Bronchial epithelial cell (primary cell): Measurements from ENCODE around the gene PIP5K1C. TPM values are rescaled to one million over a fixed set of nuclear protein-coding genes. Genes with fewer than 3 reads are reported as not detected.

Source experiments
- DNase-seq: peaks from one replicate; pipeline ENCODE4 v3.0.0-alpha.2; 2010; ENCODE audit warnings: low read depth
- FAIRE-seq: peaks from 2 replicates; lab custom pipeline; 2011; peaks lifted over from hg19 to GRCh38; lab: Jason Lieb, UNC
- H3K27me3 ChIP-seq: 2 replicates; pipeline ENCODE4 v1.5.1; 2011; ENCODE audit warnings: low read length; ENCODE audit not compliant: control insufficient read depth, insufficient read depth
- H3K36me3 ChIP-seq: 2 replicates; pipeline ENCODE4 v1.5.1; 2011; ENCODE audit warnings: low read length; ENCODE audit not compliant: control insufficient read depth, insufficient read depth
- H3K4me3 ChIP-seq: 2 replicates; pipeline ENCODE4 v1.5.1; 2011; ENCODE audit warnings: mild to moderate bottlenecking, low read depth, low read length, control low read depth
- CTCF ChIP-seq: IDR thresholded peaks from 2 replicates; pipeline ENCODE4 v1.5.1; 2011; ENCODE audit warnings: mild to moderate bottlenecking, moderate library complexity, low read length, control low read depth, inconsistent platforms; ENCODE audit not compliant: insufficient read depth, severe bottlenecking
- total RNA-seq: library from RNA; depleted of rRNA; stranded (reverse); fragments of >200 nt; gene quantifications from 2 replicates; pipeline ENCODE4 v1.2.1, GENCODE V29; 2014

The PIP5K1C gene
- total RNA-seq, 1 donor from 2014 or later, result 6.3 TPM

- TF ChIP-seq CTCF, result no peak
- FAIRE-seq (no peak), DNase-seq (no peak)
- Histone ChIP-seq H3K36me3 (no peaks in the 10 kb centered on the region), H3K27me3 (no peaks in the 10 kb centered on the region), H3K4me3 (no peak overlapping the region)
Observed at GRCh38 chr19:3740431-3740830, 40.2 kb upstream of the PIP5K1C start.

- TF ChIP-seq CTCF, result no peak
- Histone ChIP-seq H3K27me3 (no peaks in the 10 kb centered on the region), H3K4me3 (no peak overlapping the region), H3K36me3 (no peaks in the 10 kb centered on the region)
- FAIRE-seq (no peak), DNase-seq (no peak)
Observed at GRCh38 chr19:3738477-3739220, 38.4 kb upstream of the PIP5K1C start.

DNA sequence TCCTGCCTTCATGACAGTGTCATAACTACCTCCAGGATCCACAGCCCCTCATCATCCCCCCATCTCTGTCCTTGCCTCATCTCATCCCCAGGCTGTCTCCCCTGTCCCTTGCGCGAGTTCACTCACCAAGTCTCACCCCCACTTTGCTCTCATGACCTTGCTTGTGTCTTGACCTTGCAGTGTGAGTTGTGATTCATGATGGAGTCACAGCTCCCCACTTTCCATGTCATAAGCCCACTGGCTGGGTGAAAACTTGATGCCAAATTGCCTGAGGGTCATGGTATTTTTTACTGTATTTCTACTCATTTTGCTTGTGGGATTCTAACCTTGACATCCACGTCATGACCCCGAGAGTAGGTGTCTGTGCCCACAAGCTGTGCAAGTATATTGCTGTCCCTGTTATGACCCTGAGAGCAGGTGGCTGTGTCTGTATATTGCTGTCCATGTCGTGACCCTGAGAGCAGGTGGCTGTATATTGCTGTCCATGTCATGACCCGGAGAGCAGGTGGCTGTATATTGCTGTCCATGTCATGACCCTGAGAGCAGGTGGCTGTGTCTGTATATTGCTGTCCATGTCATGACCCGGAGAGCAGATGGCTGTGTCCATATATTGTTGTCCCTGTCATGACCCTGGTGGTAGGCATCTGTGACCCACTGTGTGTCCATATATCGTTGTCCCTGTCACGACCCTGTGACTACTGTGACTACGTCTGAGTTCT lies 37.4 kb upstream of the PIP5K1C start:
- no peak for TF ChIP-seq CTCF
- DNase-seq (no peak), FAIRE-seq (peak; percentile 18)
- no peaks in the 10 kb centered on the region for H3K27me3 ChIP-seq
- no peak overlapping the region for H3K4me3 ChIP-seq
- no peaks in the 10 kb centered on the region for H3K36me3 ChIP-seq

DNA sequence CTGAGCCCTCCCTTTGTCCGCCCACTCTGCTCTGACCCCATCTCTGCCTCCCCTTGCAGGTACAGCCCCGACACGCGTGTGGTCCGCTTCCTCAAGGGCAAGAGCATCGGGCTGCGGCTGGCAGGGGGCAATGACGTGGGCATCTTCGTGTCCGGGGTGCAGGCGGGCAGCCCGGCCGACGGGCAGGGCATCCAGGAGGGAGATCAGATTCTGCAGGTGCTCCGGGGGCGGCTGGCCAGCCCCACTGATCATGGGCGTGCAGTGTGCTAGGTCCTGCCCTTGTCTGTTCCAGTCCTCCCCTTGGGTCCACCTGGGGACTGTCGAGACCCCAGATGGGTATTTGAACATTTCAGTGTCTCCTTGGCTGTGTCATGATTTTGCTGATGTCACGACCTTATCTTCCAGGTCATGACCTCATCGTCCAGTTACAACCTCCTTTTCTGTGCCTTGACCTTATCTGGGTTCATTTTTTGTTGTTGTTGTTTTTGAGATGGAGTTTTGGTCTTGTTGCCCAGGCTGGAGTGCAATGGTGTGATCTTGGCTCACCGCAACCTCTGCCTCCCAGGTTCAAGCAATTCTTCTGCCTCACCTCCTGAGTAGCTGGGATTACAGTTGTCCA lies 35.9 kb upstream of the PIP5K1C start:
- no peaks in the 10 kb centered on the region for H3K27me3 ChIP-seq
- no peak for DNase-seq
- no peaks in the 10 kb centered on the region for H3K36me3 ChIP-seq
- TF ChIP-seq CTCF, result no peak
- H3K4me3 ChIP-seq, result no peak overlapping the region
- FAIRE-seq, result no peak

GRCh38 chr19:3734310-3734600 lies 34.0 kb upstream of the PIP5K1C start:
- no peak for TF ChIP-seq CTCF
- H3K36me3 ChIP-seq, result no peaks in the 10 kb centered on the region
- no peak for DNase-seq
- no peak for FAIRE-seq
- H3K27me3 ChIP-seq, result no peaks in the 10 kb centered on the region
- no peak overlapping the region for H3K4me3 ChIP-seq
